ENCODE measurements around the gene ZNF581.

ZNF581 gene

GRCh38 chr19:55680339-55681130, 37.1 kb downstream of the ZNF581 start:
- DNase-seq (ENCODE audit: low spot score): no peak

- DNase-seq (ENCODE audit: low spot score): no peak
Measured at GRCh38 chr19:55681131-55682092, 38.0 kb downstream of the ZNF581 start.

GRCh38 chr19:55683449-55684261, 40.2 kb downstream of the ZNF581 start:
- DNase-seq (ENCODE audit: low spot score): no peak

GRCh38 chr19:55684946-55685681, 41.7 kb downstream of the ZNF581 start:
- no peak for DNase-seq (ENCODE audit: low spot score)

GRCh38 chr19:55685776-55686175, 42.3 kb downstream of the ZNF581 start:
- DNase-seq (ENCODE audit: low spot score): no peak

- no peak for DNase-seq (ENCODE audit: low spot score)
Measured at GRCh38 chr19:55686311-55687050, 43.0 kb downstream of the ZNF581 start.

GRCh38 chr19:55687281-55688201, 44.1 kb downstream of the ZNF581 start:
- no peak for DNase-seq (ENCODE audit: low spot score)

GRCh38 chr19:55688422-55689218, 45.2 kb downstream of the ZNF581 start:
- DNase-seq (ENCODE audit: low spot score): peak; percentile 68

GRCh38 chr19:55689411-55690108, 46.1 kb downstream of the ZNF581 start:
- peak; percentile 20 for DNase-seq (ENCODE audit: low spot score)

GRCh38 chr19:55690109-55690768, 46.8 kb downstream of the ZNF581 start:
- DNase-seq (ENCODE audit: low spot score): no peak

- DNase-seq (ENCODE audit: low spot score): no peak
Measured at GRCh38 chr19:55690769-55691545, 47.5 kb downstream of the ZNF581 start.

GRCh38 chr19:55691561-55692481, 48.4 kb downstream of the ZNF581 start:
- peak; percentile 32 for DNase-seq (ENCODE audit: low spot score)

- peak; percentile 31 for DNase-seq (ENCODE audit: low spot score)
Measured at GRCh38 chr19:55692681-55693081, 49.2 kb downstream of the ZNF581 start.

- DNase-seq (ENCODE audit: low spot score): no peak
Measured at GRCh38 chr19:55693336-55693974, 50.0 kb downstream of the ZNF581 start.

GRCh38 chr19:55694241-55694655, 50.8 kb downstream of the ZNF581 start:
- DNase-seq (ENCODE audit: low spot score): peak; percentile 29

Measured in iPS-NIHi11 (cell line).